ENCODE data around the gene HSPB9. TPM values are rescaled to one million over a fixed set of nuclear protein-coding genes. Genes with fewer than 3 reads are reported as not detected.

The HSPB9 gene
- total RNA-seq, 1 experiment from 2014 or later = 0.54 TPM

DNA sequence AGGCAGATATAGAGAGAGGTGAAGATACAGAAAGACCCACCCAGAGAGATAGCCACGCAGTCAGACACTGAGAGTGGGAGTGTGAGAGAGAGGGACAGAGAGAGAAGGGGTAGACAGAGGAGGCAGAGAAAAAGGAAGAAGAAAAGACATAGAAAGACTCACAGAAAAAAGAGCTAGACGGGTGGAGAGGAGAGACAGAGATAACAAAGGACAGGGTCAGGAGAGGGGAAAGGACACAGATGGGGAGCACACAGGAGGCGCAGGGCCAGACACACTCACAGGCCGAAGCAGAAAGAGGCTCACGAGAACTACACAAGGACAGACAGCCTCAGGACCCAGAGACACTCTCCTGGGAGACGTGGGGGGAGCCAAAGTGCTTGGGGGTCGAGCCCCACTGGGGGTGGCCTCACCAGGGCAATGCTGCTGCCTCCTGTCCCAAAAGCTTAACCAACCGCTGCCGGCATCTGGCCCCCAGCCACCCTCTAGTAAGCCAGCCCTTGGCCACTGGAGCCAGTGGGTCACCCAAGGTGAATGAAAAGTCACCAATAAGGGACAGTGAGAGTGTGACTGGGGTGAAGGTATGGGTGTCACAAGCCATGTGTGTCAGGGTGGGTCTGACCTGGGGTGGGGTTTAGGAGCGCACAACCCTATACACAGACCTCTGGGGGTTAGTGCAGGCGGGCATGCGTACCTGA, 28.1 kb upstream of the HSPB9 start:
- Mint-ChIP-seq H3K4me3 (ENCODE audit: low read depth, unreplicated experiment) (no peak overlapping the region), H3K36me3 (ENCODE audit: insufficient read depth, unreplicated experiment) (no peaks in the 10 kb centered on the region), H3K4me1 (ENCODE audit: low read depth, unreplicated experiment) (peaks cover 7% of the 10 kb centered on the region), H3K27me3 (ENCODE audit: unreplicated experiment) (peaks cover 47% of the 10 kb centered on the region), H3K27ac (ENCODE audit: unreplicated experiment) (no peak overlapping the region), H3K9me3 (ENCODE audit: low read depth, unreplicated experiment) (no peaks in the 10 kb centered on the region)
- CTCF ChIA-PET = interaction anchor here (0.6 kb wide), 1 partner anchor 26 kb away, joined by 4 read pairs; no protein-coding TSS in a partner anchor
- no peak for TF ChIP-seq CTCF (IDR thresholded peaks at IDR 0.05; ENCODE audit: unreplicated experiment)
- intact Hi-C loops (cut with micrococcal nuclease; ENCODE audit: unreplicated experiment) = no loop called here
- no peak for DNase-seq
- no TSS peak for BruUV-seq (replicated peaks)

GRCh38 chr17:42096360-42097111, 26.1 kb upstream of the HSPB9 start:
- intact Hi-C loops (cut with micrococcal nuclease; ENCODE audit: unreplicated experiment) = no loop called here
- no peaks in the 10 kb centered on the region for H3K36me3 Mint-ChIP-seq (ENCODE audit: insufficient read depth, unreplicated experiment)
- H3K27ac Mint-ChIP-seq (ENCODE audit: unreplicated experiment) = no peak overlapping the region
- CTCF ChIA-PET = interaction anchor here (0.6 to 1.7 kb wide), 6 partner anchors 9 to 186 kb away, joined by 3 to 7 read pairs (median 4); partner anchors contain the start of genes DHX58 and NKIRAS2
- TF ChIP-seq CTCF (IDR thresholded peaks at IDR 0.05; ENCODE audit: unreplicated experiment) = no peak
- no peak for DNase-seq
- no peaks in the 10 kb centered on the region for H3K9me3 Mint-ChIP-seq (ENCODE audit: low read depth, unreplicated experiment)
- H3K4me1 Mint-ChIP-seq (ENCODE audit: low read depth, unreplicated experiment) = peaks cover 7% of the 10 kb centered on the region
- H3K4me3 Mint-ChIP-seq (ENCODE audit: low read depth, unreplicated experiment) = no peak overlapping the region
- peaks cover 47% of the 10 kb centered on the region for H3K27me3 Mint-ChIP-seq (ENCODE audit: unreplicated experiment)
- BruUV-seq (replicated peaks) = no TSS peak

DNA sequence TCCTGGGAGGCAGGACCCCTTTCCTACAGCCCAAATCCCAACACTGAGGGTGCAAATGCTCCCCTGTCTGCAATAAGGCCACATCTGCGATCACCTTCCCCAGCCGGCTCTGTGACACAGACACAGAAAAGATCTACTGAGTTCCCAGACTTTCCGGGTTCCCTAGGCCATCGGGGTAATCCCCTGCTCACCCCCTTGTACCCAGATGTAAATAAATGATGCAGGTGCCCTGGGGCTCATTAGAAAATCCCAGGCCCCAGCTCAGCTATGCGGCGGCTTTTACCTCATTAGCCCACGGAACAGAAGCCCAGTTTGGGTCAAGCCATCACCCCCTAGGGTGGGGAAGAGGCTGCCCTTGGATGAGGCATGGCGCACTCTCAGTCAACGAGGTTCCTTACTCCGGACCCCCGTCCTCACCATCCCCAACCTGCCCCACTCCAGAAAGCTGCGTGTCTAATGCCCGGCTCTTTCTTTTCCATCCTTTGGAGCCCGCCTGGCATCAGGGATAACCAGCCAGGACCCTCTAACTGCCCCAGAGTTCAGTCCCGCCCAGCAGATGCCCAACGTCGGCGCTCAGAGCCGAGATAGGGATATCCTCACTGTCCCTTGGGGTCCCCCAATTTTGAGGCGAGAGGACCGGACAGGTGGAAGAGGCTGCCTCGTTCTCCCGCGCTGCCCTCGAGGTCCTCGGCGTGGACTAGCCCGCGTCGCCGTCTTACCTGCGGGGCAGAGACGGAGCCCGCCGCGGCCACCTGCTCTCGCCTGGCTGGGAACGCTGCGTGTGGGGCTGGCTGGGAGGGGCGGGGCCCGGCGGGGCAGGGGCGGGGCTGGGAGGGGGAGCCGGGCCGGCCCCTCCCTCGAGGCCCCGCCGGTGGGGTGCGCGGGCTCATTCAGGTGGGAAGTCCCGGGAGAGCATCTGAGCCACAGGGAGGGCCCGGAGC, 24.6 kb upstream of the HSPB9 start, which contains the start of gene ZNF385C:
Gene ZNF385C (minus strand): TSS at position 783 of the 941 bp plus-strand sequence. CDS start 35,417 bp downstream, outside the sequence.
- Mint-ChIP-seq H3K27me3 (ENCODE audit: unreplicated experiment) (peaks cover 47% of the 10 kb centered on the region), H3K4me1 (ENCODE audit: low read depth, unreplicated experiment) (peaks cover 7% of the 10 kb centered on the region), H3K4me3 (ENCODE audit: low read depth, unreplicated experiment) (peak within 1 kb of the TSS; percentile 63), H3K9me3 (ENCODE audit: low read depth, unreplicated experiment) (no peaks in the 10 kb centered on the region), H3K27ac (ENCODE audit: unreplicated experiment) (no peak within 1 kb of the TSS), H3K36me3 (ENCODE audit: insufficient read depth, unreplicated experiment) (no peaks in the 10 kb centered on the region)
- DNase-seq = peak; percentile 54
- CTCF ChIA-PET = interaction anchor here (0.9 to 1.7 kb wide), 5 partner anchors 11 to 135 kb away, joined by 3 to 7 read pairs (median 3); partner anchors contain the start of gene DHX58
- intact Hi-C loops (cut with micrococcal nuclease; ENCODE audit: unreplicated experiment) = no loop called here
- TF ChIP-seq CTCF (IDR thresholded peaks at IDR 0.05; ENCODE audit: unreplicated experiment) = no peak
- no TSS peak for BruUV-seq (replicated peaks)

Data from Calu3 (cell line).